ENCODE measurements around the gene BPIFB3.
"Not testable (repeated sequence)": the region's sequence is repeated elsewhere in the genome, so short reads cannot be mapped to it uniquely, and the experiment has no call there.

Gene BPIFB3

DNA sequence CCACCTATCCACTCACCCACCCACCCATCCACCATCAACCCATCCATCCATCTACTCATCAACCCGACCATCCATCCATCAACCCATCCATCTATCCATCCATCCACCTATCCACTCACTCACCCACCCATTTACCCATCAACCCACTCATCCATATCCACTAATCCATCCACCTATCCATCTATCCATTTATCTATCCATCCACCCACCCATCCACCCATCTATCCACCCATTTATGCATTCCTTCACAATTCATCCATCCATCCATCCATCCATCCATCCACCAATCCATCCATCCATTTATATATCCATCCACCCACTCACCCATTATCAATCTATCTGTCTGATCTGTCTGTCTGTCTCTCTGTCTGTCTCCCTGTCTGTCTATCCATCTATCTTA lies 39.9 kb downstream of the BPIFB3 start:
- no peak for FAIRE-seq

- FAIRE-seq, result no peak
Observed at GRCh38 chr20:33095249-33095648, 41.5 kb downstream of the BPIFB3 start.

GRCh38 chr20:33095902-33096584 lies 42.3 kb downstream of the BPIFB3 start:
- FAIRE-seq, result not testable (repeated sequence)

GRCh38 chr20:33097001-33097400 lies 43.3 kb downstream of the BPIFB3 start:
- FAIRE-seq, result no peak

DNA sequence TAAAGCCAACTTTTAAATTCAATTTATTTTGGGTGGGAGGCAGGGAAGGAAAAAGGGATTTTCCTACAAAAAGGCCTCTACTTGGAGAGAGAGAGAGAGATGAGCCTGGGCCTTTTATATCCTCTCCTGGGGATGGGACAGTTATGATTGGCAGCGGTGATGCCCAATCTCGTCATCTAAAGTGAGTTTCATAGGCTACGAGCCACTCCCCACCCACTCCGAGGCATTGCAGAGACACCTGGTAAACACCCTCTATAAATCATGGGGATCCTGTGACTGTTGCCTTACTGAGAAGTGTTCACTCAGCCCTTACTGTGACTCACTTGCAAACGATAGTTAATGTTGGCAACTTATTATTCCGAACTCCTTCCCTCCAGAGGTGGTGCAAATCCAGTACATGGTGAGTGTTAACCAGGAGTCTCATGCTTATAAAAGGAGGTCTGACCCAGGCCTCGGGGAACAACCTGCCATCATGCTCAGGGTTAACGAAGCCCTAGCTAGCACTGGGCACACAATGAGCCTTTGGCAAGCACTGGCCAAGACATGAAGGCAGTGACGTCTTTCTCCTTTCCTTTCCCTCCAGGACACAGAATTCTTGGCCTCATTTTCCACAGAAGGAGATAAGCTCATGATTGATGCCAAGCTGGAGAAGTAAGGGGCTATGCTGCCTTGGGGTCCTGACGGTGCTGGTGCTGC lies 46.3 kb downstream of the BPIFB3 start:
- FAIRE-seq, result no peak

DNA sequence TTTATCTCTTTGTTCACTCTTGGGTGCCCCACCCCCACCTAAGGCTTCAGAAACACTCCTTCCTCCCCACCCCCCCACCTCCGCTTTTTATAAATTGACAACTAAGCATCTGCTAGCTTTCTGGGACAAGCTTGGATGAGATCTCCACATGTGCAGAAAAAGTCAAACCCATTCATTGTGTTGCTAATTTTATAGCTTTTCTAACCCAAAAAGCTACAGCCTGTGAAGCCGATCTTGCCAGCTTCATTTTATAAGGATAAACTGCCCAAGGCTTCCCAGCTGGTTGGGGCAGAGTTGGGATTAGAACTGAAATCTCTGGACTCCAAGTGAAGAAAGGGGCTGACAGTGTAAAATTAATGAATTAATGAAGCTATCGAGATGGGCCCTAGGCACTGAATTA lies 49.9 kb downstream of the BPIFB3 start:
- FAIRE-seq, result no peak

DNA sequence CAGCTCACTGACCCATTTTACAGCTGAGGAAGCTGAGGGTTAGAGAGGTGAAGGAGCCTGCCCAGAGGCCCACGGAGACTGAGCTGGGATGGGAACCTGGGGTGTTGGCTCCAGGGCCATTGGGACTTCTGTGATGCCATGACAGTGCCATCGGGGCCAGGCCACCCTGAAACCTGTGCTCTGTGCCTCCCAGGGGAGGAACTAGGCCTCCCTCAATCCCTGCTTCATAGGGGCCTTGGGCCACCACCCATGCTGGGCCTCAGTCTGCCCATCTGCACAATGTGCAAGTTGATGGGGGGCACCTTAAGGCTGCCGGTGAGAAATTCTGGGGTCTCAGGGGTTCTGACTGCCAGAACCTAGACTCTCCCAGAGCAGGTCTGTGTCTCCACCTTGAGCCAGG lies 50.6 kb downstream of the BPIFB3 start:
- no peak for FAIRE-seq

GRCh38 chr20:33105316-33105924 lies 51.7 kb downstream of the BPIFB3 start:
- no peak for FAIRE-seq

DNA sequence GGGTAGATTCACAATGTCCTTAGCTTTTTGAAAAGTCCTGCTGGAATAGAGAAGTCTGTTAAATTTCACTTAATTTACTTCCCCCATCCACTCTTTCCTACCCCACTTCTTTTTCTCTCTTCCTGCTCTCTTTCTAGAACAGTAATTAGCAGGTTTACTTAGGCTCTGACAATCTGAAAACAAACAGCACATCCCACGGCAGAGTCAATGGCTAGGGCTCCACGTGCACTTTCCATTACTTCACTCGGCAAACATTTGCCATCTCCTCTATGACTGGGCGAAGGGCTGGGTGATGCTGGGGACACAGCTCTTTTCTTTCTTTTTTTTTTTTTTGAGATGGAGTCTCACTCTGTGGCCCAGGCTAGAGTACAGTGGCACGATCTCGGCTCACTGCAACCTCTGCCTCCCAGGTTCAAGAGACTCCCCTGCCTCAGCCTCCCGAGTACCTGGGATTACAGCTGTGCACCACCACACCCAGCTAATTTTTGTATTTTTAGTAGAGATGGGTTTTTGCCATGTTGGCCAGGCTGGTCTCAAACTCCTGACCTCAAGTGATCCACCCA lies 52.4 kb downstream of the BPIFB3 start:
- FAIRE-seq, result not testable (repeated sequence)

GRCh38 chr20:33108661-33109060 lies 55.0 kb downstream of the BPIFB3 start:
- no peak for FAIRE-seq

GRCh38 chr20:33110147-33110825 lies 56.6 kb downstream of the BPIFB3 start:
- FAIRE-seq, result no peak

- no peak for FAIRE-seq
Observed at GRCh38 chr20:33111306-33111705, 57.6 kb downstream of the BPIFB3 start.

DNA sequence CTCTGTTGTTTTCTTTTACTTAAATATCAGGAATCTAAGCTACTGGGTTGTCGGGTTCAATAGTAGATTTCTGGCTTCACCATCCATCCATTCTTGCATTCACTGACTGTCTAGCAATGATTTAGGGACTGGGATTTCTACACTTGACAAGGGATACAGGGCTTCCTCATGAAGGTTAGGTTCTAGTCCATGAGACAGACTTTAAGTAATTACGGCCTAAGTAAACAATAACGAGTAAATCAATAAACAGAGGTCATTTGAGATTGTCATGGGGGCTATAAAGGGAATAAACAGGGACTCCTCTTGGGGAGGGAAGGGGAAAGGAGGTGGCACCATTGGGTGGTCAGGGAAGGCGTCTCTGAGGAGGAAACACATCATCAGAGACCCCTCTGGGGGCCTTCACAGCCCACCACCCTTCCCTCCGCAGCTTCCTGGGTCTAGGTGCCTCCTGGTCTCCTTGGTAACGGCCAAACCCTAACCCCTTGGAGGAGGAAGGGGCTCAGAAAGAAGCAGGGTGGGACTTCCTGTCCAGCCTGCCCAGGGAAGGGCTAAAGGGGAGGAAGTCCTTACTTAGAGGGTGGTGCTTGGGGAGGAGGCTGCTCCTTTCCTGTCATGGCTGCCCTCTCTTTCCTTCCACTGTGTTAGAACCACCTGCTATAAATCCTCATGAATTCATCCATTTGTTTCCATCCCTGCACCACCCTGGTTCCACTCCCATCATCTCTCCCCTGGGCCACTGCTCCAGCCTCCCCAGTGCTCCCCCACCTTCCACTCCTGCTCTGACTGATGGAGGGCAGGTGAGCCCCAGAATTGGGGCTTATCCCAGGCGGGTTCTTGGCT lies 59.1 kb downstream of the BPIFB3 start:
- FAIRE-seq, result no peak

- no peak for FAIRE-seq
Observed at GRCh38 chr20:33113387-33113908, 59.7 kb downstream of the BPIFB3 start.

- not testable (repeated sequence) for FAIRE-seq
Observed at GRCh38 chr20:33115501-33115900, 61.8 kb downstream of the BPIFB3 start.

GRCh38 chr20:33119725-33120720 lies 66.3 kb downstream of the BPIFB3 start:
- no peak for FAIRE-seq

- FAIRE-seq, result no peak
Observed at GRCh38 chr20:33120934-33121333, 67.2 kb downstream of the BPIFB3 start.

DNA sequence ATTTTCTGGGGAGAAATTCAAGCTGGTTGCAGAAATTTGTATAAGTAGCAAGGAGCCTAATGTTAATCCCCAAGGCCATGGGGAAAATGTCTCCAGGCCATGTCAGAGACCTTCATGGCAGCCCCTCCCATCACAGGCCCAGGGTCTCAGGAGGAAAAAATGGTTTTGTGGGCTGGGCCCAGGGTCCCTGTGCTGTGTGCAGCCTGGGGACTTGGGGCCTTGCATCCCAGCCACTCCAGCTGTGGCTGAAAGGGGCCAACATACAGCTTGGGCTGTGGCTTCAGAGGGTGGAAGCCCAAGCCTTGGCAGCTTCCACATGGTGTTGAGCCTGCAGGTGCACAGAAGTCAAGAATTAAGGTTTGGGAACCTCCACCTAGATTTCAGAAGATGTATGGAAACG lies 68.6 kb downstream of the BPIFB3 start:
- FAIRE-seq, result not testable (repeated sequence)
